Common myeloid progenitor, CD34-positive (primary cell): Measurements from ENCODE around the gene DOP1A.

Experiments used
- CTCF ChIA-PET: fragments of 350-600 bp; sonication (Branson Sonifier 250); formaldehyde crosslinking; loops from one replicate; lab custom pipeline; 2021; ENCODE audit warnings: antibody characterized with exemption; lab: Charles Lee
- POLR2A ChIA-PET: fragments of 350-600 bp; sonication (Branson Sonifier 250); formaldehyde crosslinking; loops from one replicate; lab custom pipeline; 2021; ENCODE audit warnings: antibody characterized with exemption; lab: Charles Lee
- DNase-seq, 3 donors: peaks; one replicate each; pipeline versions ENCODE4 v3.0.0 to v3.0.0-alpha.2; 2013
- H3K27ac ChIP-seq, 2 experiments: 1 replicate in 1 of 2; 2 replicates in 1 of 2; pipeline ENCODE4 v1.7.0; 2013; ENCODE audit warnings: inconsistent platforms in 2 of 2, low read length in 2 of 2, mild to moderate bottlenecking in 2 of 2, low read depth in 1 of 2, moderate library complexity in 1 of 2; ENCODE audit not compliant: severe bottlenecking in 2 of 2, insufficient read depth in 1 of 2, poor library complexity in 1 of 2
- H3K27me3 ChIP-seq, 5 experiments: replicated peaks in 2 of 5; 1 replicate in 3 of 5; 2 replicates in 2 of 5; pipeline versions ENCODE4 v1.6.1 to v1.7.0; 2013; ENCODE audit warnings: low read length in 4 of 5, mild to moderate bottlenecking in 2 of 5, moderate library complexity in 2 of 5, inconsistent platforms in 1 of 5; ENCODE audit not compliant: insufficient read depth in 5 of 5, control insufficient read depth in 4 of 5
- H3K36me3 ChIP-seq, 4 experiments: 1 replicate in 2 of 4; 2 replicates in 2 of 4; pipeline versions ENCODE4 v1.6.1 to v1.7.0; 2013; ENCODE audit warnings: low read length in 3 of 4, control low read depth in 1 of 4, mild to moderate bottlenecking in 1 of 4; ENCODE audit not compliant: control insufficient read depth in 4 of 4, insufficient read depth in 4 of 4
- H3K4me1 ChIP-seq, 4 experiments: 1 replicate in 3 of 4; 2 replicates in 1 of 4; pipeline versions ENCODE4 v1.6.1 to v1.7.1; 2013; ENCODE audit warnings: low read length in 3 of 4, mild to moderate bottlenecking in 3 of 4, control low read depth in 1 of 4, inconsistent platforms in 1 of 4, moderate library complexity in 1 of 4; ENCODE audit not compliant: control insufficient read depth in 4 of 4, insufficient read depth in 4 of 4; ENCODE audit errors: control extremely low read depth in 1 of 4
- H3K4me3 ChIP-seq, 7 experiments: 1 replicate in 4 of 7; 2 replicates in 3 of 7; pipeline versions ENCODE4 v1.5.1 to v1.7.0; 2013; ENCODE audit warnings: mild to moderate bottlenecking in 7 of 7, low read length in 6 of 7, moderate library complexity in 6 of 7, inconsistent platforms in 2 of 7, low read depth in 2 of 7, control low read depth in 1 of 7; ENCODE audit not compliant: insufficient read depth in 4 of 7, control insufficient read depth in 1 of 7; ENCODE audit errors: extremely low read depth in 1 of 7
- H3K9me3 ChIP-seq, 5 experiments: 1 replicate in 4 of 5; 2 replicates in 1 of 5; pipeline versions ENCODE4 v1.6.1 to v1.7.1; 2013; ENCODE audit warnings: low read length in 4 of 5, mild to moderate bottlenecking in 2 of 5, inconsistent platforms in 1 of 5, low read depth in 1 of 5, moderate library complexity in 1 of 5; ENCODE audit not compliant: control insufficient read depth in 4 of 5, insufficient read depth in 2 of 5; ENCODE audit errors: control extremely low read depth in 1 of 5
- WGBS: methylation state at CpG from one replicate; pipeline ENCODE4 v1.1.5; 2013; ENCODE audit not compliant: insufficient coverage; 5-methylcytosine and 5-hydroxymethylcytosine counted together

The DOP1A gene

GRCh38 chr6:83044091-83044768 lies 23.2 kb upstream of the DOP1A start:
- DNase-seq = no peak
- 80% methylated on average over 2 of the region's 6 CpGs for WGBS
- Histone ChIP-seq H3K27ac (no peak overlapping the region), H3K36me3 (peaks cover 0 to 3% (median 0%) of the 10 kb centered on the region in 4 experiments), H3K9me3 (peaks cover 0 to 1% (median 0%) of the 10 kb centered on the region in 5 experiments), H3K27me3 (no peaks in the 10 kb centered on the region), H3K4me3 (no peak overlapping the region), H3K4me1 (no peaks in the 10 kb centered on the region)
- CTCF ChIA-PET = no interaction called here
- POLR2A ChIA-PET = no interaction called here

GRCh38 chr6:83047065-83047754 lies 20.3 kb upstream of the DOP1A start:
- WGBS = 93% methylated on average over 6 of the region's 7 CpGs
- DNase-seq = no peak
- ChIA-PET POLR2A (no interaction called here), CTCF (interaction anchor here (1.2 kb wide), 1 partner anchor 10 kb away, joined by 3 read pairs; no protein-coding TSS in a partner anchor)
- H3K4me3 ChIP-seq = no peak overlapping the region
- H3K27me3 ChIP-seq = no peaks in the 10 kb centered on the region
- H3K36me3 ChIP-seq = peaks cover 0 to 11% (median under 1%) of the 10 kb centered on the region in 4 experiments
- peaks cover 0 to 1% (median 0%) of the 10 kb centered on the region in 5 experiments for H3K9me3 ChIP-seq
- H3K4me1 ChIP-seq = no peaks in the 10 kb centered on the region
- no peak overlapping the region for H3K27ac ChIP-seq

DNA sequence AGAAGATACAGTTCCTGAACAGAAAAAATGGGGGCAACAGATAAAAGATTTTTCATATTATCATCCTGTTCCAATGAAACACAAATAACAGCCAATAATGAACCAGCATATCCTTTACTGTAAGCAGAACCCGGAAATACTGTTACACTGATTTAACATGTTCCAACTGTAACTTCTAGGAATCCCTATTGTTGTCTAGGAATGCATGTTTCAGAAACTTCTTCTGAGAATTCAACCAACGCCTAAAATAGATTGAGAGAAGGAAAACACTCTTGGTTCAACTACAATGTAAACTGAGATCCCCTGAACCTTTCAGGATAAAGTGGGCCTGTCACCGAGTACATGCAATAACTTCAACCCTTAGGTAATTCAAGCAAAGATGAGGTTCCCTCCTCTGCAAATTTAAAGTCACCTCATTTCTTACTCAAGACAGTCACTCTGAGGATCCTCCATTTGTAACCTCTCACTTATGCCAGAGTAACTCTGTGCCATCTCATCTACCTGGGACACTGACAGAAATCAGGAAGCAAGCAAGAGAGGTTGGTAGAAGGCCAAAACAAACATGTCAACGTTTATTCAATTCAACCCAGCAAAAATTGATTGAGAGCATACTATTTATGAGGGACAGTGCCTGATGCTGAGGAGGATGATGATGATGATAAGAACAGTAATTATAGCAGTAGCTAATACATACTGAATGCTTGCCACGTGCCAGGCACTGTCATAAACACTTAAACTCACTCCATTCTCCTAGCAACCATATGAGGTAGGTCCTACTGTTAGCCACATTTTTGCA lies 15.9 kb upstream of the DOP1A start:
- CTCF ChIA-PET = interaction anchor here (1.1 to 7.7 kb wide), 2 partner anchors 14 to 781 kb away, joined by 4 to 73 read pairs; partner anchors contain the start of genes DOP1A and UBE3D
- Histone ChIP-seq H3K27ac (no peak overlapping the region), H3K9me3 (no peaks in the 10 kb centered on the region), H3K4me1 (peaks cover 0 to 2% (median 0%) of the 10 kb centered on the region in 4 experiments), H3K27me3 (no peaks in the 10 kb centered on the region), H3K4me3 (no peak overlapping the region), H3K36me3 (peaks cover 0 to 25% (median 6%) of the 10 kb centered on the region in 4 experiments)
- POLR2A ChIA-PET = no interaction called here
- 92% methylated on average over 3 of the region's 5 CpGs for WGBS
- no peak for DNase-seq

DNA sequence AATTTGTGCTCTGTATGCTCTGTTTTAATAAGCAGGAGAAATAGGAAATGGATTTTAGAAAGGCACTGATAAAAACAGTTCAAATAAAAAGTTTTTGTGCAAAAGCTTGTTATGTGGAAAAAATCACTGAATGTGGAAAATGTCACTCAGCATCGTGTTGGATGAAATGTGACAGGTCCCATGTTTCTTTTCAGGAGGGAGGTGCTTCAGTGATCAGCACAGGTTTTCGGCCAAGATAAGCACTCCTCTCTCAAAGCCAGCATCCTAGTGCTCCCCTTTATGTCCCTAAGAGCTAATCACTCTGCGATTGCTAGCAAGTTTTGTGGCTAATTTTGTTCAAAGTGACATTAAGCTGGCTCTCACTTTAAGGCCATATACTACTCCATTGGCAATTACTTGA lies 13.8 kb upstream of the DOP1A start:
- Histone ChIP-seq H3K27me3 (no peaks in the 10 kb centered on the region), H3K9me3 (no peaks in the 10 kb centered on the region), H3K4me3 (no peak overlapping the region), H3K36me3 (peaks cover 0 to 29% (median 6%) of the 10 kb centered on the region in 4 experiments), H3K27ac (no peak overlapping the region), H3K4me1 (peaks cover 0 to 2% (median 0%) of the 10 kb centered on the region in 4 experiments)
- DNase-seq = no peak
- POLR2A ChIA-PET = no interaction called here
- CTCF ChIA-PET = interaction anchor here (0.9 to 7.7 kb wide), 5 partner anchors 12 to 824 kb away, joined by 3 to 73 read pairs (median 4); partner anchors contain the start of genes DOP1A and UBE3D
- 96% methylated on average over 3 of the region's 3 CpGs for WGBS

DNA sequence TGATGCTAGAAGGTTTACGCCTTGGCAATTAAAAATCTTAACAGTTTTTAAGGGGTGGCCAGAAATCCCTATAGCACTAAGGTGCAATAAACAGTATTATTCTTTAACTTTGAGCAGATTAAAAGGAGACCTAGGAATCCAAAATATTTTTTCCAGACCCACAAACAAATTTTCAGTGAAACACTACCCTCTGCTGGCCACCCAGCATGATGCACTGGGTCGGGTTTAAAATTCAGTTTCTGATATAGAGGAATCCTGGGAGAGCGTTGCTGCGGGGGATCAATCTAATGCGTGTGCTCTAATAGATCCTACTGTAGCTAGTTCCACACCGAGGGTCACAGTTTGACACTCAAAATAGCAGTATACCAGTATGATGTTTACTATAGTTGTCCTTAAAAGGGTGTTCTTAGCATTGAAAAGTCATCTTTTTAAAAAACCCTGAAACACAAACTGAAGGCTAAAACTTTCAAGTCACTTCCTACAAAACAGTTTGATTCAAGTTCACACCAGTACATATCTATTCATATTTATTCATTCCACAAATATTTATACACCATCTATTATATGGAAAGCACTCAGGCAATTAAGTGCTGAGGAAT lies 12.0 kb upstream of the DOP1A start:
- H3K9me3 ChIP-seq = no peaks in the 10 kb centered on the region
- H3K4me1 ChIP-seq = peaks cover 0 to 2% (median 0%) of the 10 kb centered on the region in 4 experiments
- peak; percentile 28 to 61 (median 52) for DNase-seq
- no peaks in the 10 kb centered on the region for H3K27me3 ChIP-seq
- CTCF ChIA-PET = interaction anchor here (0.6 to 7.7 kb wide), 6 partner anchors 10 to 812 kb away, joined by 3 to 73 read pairs (median 4); partner anchors contain the start of genes DOP1A and UBE3D
- 47% methylated on average over 3 of the region's 6 CpGs for WGBS
- POLR2A ChIA-PET = no interaction called here
- H3K4me3 ChIP-seq = no peak overlapping the region
- H3K27ac ChIP-seq = no peak overlapping the region
- H3K36me3 ChIP-seq = peaks cover 0 to 39% (median 6%) of the 10 kb centered on the region in 4 experiments

DNA sequence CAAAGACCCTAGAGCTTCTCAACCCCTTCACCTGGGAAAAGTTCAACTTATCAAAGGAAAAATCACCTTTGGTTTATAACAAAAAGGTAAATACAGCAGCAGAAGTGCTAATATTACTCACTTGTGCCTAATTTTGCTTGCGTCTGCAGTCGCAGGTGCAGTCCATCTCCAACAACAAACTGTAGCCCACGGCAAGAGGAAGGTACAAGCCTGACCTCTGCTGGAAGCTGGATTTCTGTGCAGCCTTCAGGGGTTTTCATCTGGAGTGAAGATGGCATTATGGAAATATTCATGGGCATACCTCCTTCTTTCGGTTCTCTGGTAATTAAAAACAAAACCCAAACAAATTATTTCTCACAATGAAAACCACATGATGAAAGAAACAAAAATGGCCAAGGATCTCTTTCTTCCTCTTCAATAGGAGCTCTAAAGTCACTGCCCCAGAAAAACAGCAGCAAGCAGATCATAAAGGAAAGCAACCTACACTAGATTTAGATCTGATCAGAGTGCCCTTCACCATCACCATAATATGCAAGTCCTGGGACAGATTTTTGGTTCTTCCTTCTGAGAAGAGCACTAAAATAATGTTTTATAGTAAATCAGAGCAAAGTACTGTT lies 9.7 kb upstream of the DOP1A start:
- Histone ChIP-seq H3K4me1 (peaks cover 0 to 2% (median 0%) of the 10 kb centered on the region in 4 experiments), H3K27ac (no peak overlapping the region), H3K36me3 (peaks cover 0 to 27% (median 6%) of the 10 kb centered on the region in 4 experiments), H3K27me3 (no peaks in the 10 kb centered on the region), H3K9me3 (no peaks in the 10 kb centered on the region), H3K4me3 (no peak overlapping the region)
- WGBS = no CpG with 5 or more reads among the region's 4 CpGs
- POLR2A ChIA-PET = no interaction called here
- CTCF ChIA-PET = interaction anchor here (1.1 to 7.7 kb wide), 12 partner anchors 8 to 811 kb away, joined by 3 to 73 read pairs (median 4); partner anchors contain the start of genes DOP1A and UBE3D
- DNase-seq = peak; percentile 38 to 66 (median 59)
